ENCODE results near the gene FAM227B.
"Not testable (repeated sequence)": the region's sequence is repeated elsewhere in the genome, so short reads cannot be mapped to it uniquely, and the experiment has no call there.

FAM227B gene

GRCh38 chr15:49620199-49620598 is 419 bp downstream of the FAM227B start:
- TF ChIP-seq CTCF (IDR thresholded peaks at IDR 0.05; ENCODE audit: borderline replicate concordance, control extremely low read depth, extremely low read depth, insufficient read depth, missing control alignments): no peak
- in situ Hi-C loops (cut with MboI; ENCODE audit: low sequenced_read_pairs, unreplicated experiment): no loop called here
- DNase-seq (ENCODE audit: low spot score): no peak

GRCh38 chr15:49619226-49619625 is 1.4 kb downstream of the FAM227B start:
- DNase-seq (ENCODE audit: low spot score): no peak
- TF ChIP-seq CTCF (IDR thresholded peaks at IDR 0.05; ENCODE audit: borderline replicate concordance, control extremely low read depth, extremely low read depth, insufficient read depth, missing control alignments): no peak
- in situ Hi-C loops (cut with MboI; ENCODE audit: low sequenced_read_pairs, unreplicated experiment): no loop called here

- DNase-seq (ENCODE audit: low spot score); in situ Hi-C loops (cut with MboI; ENCODE audit: low sequenced_read_pairs, unreplicated experiment): not testable (repeated sequence)
Observed at GRCh38 chr15:49612240-49612639, 8.4 kb downstream of the FAM227B start.

GRCh38 chr15:49610157-49610918 is 10.3 kb downstream of the FAM227B start:
- no peak for TF ChIP-seq CTCF (IDR thresholded peaks at IDR 0.05; ENCODE audit: borderline replicate concordance, control extremely low read depth, extremely low read depth, insufficient read depth, missing control alignments)
- no peak for DNase-seq (ENCODE audit: low spot score)
- in situ Hi-C loops (cut with MboI; ENCODE audit: low sequenced_read_pairs, unreplicated experiment): no loop called here

GRCh38 chr15:49606594-49606993 is 14.0 kb downstream of the FAM227B start:
- no peak for TF ChIP-seq CTCF (IDR thresholded peaks at IDR 0.05; ENCODE audit: borderline replicate concordance, control extremely low read depth, extremely low read depth, insufficient read depth, missing control alignments)

GRCh38 chr15:49605588-49605987 is 15.0 kb downstream of the FAM227B start:
- in situ Hi-C loops (cut with MboI; ENCODE audit: low sequenced_read_pairs, unreplicated experiment): no loop called here
- DNase-seq (ENCODE audit: low spot score): no peak
- no peak for TF ChIP-seq CTCF (IDR thresholded peaks at IDR 0.05; ENCODE audit: borderline replicate concordance, control extremely low read depth, extremely low read depth, insufficient read depth, missing control alignments)

More at GRCh38 chr15:49606594-49606993, 14.0 kb downstream of the FAM227B start:
- in situ Hi-C loops (cut with MboI; ENCODE audit: low sequenced_read_pairs, unreplicated experiment): no loop called here
- DNase-seq (ENCODE audit: low spot score): no peak

- no peak for TF ChIP-seq CTCF (IDR thresholded peaks at IDR 0.05; ENCODE audit: borderline replicate concordance, control extremely low read depth, extremely low read depth, insufficient read depth, missing control alignments)
- DNase-seq (ENCODE audit: low spot score): no peak
- in situ Hi-C loops (cut with MboI; ENCODE audit: low sequenced_read_pairs, unreplicated experiment): no loop called here
Observed at GRCh38 chr15:49604625-49605409, 15.8 kb downstream of the FAM227B start.

- in situ Hi-C loops (cut with MboI; ENCODE audit: low sequenced_read_pairs, unreplicated experiment); DNase-seq (ENCODE audit: low spot score): not testable (repeated sequence)
Observed at GRCh38 chr15:49592829-49593316, 27.7 kb downstream of the FAM227B start.
